Myometrial cell (primary cell): ENCODE measurements around the gene TOMT. TPM values are rescaled to one million over a fixed set of nuclear protein-coding genes. Genes with fewer than 3 reads are reported as not detected.

Source experiments
- total RNA-seq: library from RNA; depleted of rRNA; stranded (reverse); fragments of >200 nt; gene quantifications from 2 replicates; pipeline ENCODE4 v1.2.3, GENCODE V29; 2015

Gene TOMT
- total RNA-seq, result 1.9 TPM in 1 of 2 replicates, not detected in the other

GRCh38 chr11:72105888-72106287 lies at the start of gene TOMT:
TOMT (plus strand) TSS chr11:72105924; CDS start chr11:72105952, 28 bp downstream.

DNA sequence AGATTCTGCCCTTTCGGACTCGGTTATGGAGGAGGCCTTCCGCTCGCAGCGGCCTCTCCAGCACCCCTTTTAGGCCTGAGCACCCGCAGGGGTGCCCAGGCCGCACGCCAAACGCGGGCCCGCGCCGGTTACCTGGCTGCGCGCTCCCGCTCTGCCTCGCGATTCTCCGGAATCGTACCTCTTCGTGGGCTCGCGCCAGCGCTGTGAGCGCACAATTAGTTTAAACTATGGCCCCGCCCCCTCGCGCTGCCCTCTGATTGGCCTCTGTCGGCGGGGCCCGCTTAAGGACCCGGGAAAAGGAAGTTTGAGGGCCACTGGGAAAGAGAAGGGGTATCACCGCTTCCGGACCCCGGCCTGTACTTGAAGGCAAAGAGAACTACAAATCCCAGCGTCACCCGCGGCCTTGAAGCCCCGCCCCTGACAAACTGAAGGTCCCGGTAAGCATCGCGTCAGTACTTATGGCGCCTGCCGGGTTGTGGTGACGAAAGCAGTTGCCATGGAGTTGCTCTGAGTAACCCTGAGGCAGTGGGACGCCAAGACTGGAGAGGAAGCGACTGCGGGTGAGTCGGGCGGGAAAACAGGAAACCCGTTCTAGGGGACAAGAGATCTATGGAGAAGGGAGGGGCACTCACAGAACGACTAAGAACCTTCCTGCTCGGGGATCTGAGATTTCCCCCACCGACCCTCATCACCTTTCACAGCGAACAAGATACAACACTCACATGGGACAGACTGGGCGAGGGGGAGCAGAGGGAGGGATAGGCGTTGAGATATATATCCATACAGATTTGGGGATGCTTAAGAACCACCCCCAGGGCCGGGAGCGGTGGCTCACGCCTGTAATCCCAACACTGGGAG lies 25.2 kb upstream of the TOMT start, which contains the start of the genes LRRC51 and NUMA1:
LRRC51 (plus strand) TSS at position 525 of the 858 bp plus-strand sequence. CDS start 8,234 bp downstream, outside the sequence.
NUMA1 (minus strand) TSS at position 217 of the 858 bp plus-strand sequence. CDS start 44,599 bp downstream, outside the sequence.

DNA sequence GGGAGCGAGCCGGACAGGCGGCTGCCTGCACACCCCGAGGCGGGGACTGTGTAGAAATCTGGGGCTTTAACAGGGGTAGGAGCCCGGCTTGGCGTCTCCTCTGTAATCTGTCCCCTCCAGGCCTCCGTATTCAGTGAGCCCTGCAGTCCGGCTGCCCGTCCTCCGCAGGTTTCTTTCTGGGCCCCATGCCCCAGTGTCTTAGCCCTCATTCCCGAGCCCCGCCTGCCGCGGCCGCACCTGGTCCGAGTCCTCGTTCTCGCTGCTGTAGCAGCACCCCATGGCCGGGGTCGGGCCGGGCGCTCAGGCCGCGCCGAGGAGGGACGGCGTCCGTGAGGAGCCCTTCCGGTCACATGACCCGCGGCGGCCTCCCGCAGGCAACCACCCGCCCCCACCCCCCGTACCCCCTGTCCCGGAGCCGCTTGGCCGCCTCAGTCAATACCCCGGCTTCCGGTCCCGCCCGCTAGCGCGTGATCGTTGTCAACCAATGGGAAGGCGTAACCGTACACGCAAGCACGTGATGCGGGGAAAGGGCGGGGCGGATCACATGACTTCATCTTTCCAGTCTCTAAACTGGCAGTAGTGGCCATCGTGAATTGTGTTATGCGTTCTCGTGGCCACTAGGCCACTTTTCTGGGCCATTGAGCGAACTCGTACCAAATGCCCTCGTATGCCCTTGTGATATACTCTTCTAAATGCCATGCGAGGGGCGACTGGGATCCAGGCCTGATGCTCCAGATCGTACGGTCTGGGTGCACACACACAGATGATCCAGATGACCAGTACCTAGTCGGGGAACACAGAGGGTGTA lies 2.6 kb upstream of the TOMT start, which contains the start of gene LAMTOR1:
LAMTOR1 (minus strand) TSS at position 352 of the 808 bp plus-strand sequence; CDS start at position 279, 73 bp downstream.

DNA sequence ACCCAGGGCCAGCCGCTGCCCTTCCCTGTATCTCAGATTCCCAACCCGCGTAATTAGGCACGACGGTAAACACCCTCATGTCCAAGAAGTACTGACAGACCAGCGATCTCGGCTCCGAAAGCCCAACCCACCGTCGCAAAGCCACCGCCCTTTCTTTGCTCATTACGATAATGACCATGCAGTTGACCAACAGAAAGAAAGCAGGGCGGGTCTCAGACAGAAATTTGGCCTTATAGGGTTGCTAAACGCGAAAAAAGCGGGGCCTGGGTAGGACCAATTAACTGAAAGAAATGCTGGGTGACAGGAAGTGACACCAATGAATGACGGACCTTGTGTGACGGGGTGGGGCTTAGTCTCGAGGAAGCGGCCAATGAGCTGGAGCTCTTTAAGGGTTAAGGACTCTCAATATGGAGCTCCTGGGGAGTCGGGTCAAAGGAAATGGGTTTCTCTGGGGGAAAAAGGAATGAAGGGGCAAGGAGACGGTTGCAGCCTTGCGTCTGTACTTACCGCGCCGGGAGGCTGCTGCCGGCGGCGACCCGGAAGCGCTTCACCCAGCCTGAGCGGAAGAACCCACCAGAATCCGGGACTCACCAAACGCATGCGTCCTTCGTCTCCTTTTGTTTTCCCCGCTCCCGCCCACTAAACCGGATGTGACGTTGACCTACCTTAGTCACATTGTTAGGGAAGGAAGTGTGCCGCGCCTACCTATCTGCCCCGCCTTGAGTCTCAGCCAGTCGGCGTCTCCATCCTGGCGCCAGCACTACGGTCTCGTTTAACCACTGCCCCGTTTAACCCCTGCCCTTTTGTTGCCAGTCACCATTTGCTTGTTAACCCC lies 6.6 kb downstream of the TOMT start, which contains the start of gene ANAPC15:
ANAPC15 (minus strand) TSS at position 553 of the 835 bp plus-strand sequence. CDS start 1,419 bp downstream, outside the sequence.

DNA sequence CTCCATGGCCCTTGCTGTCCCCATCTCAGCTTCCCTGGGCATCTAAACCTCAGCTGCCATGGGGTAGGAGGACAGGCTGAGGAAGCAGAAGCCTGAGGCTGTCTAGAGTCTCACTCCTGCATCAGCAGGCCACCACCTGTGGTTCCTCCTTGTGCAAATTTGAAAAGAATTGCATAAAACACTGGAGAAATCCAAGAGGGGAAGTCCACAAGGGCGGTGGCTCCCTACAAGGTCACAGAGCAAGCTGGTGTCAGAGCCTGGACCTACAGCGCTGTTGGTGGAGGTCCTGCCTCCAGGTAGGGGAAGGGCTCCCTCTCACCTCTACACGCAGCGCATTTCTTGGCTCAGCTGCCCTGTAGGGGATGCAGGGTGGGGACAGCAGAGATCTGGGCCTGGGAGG lies 29.7 kb downstream of the TOMT start, which contains the start of gene FOLR3:
FOLR3 (plus strand) TSS at position 253 of the 400 bp plus-strand sequence. CDS start 228 bp downstream, outside the sequence.

Other genes starting within 250 kb of the TOMT start
- gene DEFB131B, start 227.5 kb upstream of the TOMT start, total RNA-seq, result not detected in 2 replicates
- gene XNDC1N, start 177.3 kb upstream of the TOMT start, total RNA-seq, result 1.8 and 7.8 TPM in 2 replicates
- gene RNF121, start 176.9 kb upstream of the TOMT start, total RNA-seq, result 25.7 and 27.7 TPM in 2 replicates
- 0.86 and 0.89 TPM in 2 replicates for gene IL18BP, start 107.0 kb upstream of the TOMT start, total RNA-seq
- gene NUMA1, start 25.4 kb upstream of the TOMT start, total RNA-seq, result 124 TPM in 2 replicates
- 4.3 and 8.7 TPM in 2 replicates for gene LRRC51, start 25.1 kb upstream of the TOMT start, total RNA-seq
- 171 and 225 TPM in 2 replicates for gene LAMTOR1, start 2.6 kb upstream of the TOMT start, total RNA-seq
- 52.3 and 85.6 TPM in 2 replicates for gene ANAPC15, start 6.8 kb downstream of the TOMT start, total RNA-seq
- not detected in 2 replicates for gene FOLR3, start 29.8 kb downstream of the TOMT start, total RNA-seq
- 1.2 TPM in 1 of 2 replicates, not detected in the other for gene FOLR1, start 86.2 kb downstream of the TOMT start, total RNA-seq
- not detected in 2 replicates for gene FOLR2, start 110.9 kb downstream of the TOMT start, total RNA-seq
- 60.8 and 98.0 TPM in 2 replicates for gene INPPL1, start 118.8 kb downstream of the TOMT start, total RNA-seq
- 1.2 TPM in 1 of 2 replicates, not detected in the other for gene PHOX2A, start 138.3 kb downstream of the TOMT start, total RNA-seq